ENCODE measurements around the gene MYG1.

DNA sequence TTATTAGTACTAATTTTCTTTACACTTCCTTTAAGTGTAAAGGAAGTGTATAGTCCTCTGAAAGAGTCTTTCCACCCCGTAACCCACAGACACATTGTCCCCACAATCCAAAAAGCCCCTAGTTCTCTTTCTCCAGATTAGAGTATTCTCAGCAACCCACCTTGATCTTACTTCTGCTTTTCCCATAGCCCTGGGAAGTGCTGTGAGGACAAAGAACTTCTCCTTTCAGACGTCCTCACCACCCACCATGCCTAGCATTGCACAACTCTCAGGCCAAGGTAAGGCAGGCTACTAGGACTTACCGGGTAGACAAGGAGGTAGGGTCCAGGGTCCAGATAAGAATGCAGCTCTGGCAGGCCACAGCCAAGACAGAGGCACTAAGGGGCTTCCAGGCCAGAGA, 14.5 kb downstream of the MYG1 start:
- TF ChIP-seq POLR2A (IDR thresholded peaks at IDR 0.05) (no peak), CTCF (IDR thresholded peaks at IDR 0.05) (no peak)
